HG03432 (cell line): ENCODE results near the gene TBC1D22A.
"Not testable (repeated sequence)": the region's sequence is repeated elsewhere in the genome, so short reads cannot be mapped to it uniquely, and the experiment has no call there.

Experiments
- ATAC-seq: cut with Tn5 transposase; IDR thresholded peaks from one replicate; pipeline ENCODE4 v1.9.1; 2021; ENCODE audit warnings: mild to moderate bottlenecking, moderate library complexity; ENCODE audit not compliant: unreplicated experiment

Gene TBC1D22A

GRCh38 chr22:47049736-47050400 lies 287.4 kb downstream of the TBC1D22A start:
- not testable (repeated sequence) for ATAC-seq

GRCh38 chr22:47050401-47051051 lies 288.1 kb downstream of the TBC1D22A start:
- ATAC-seq = no peak

- no peak for ATAC-seq
Measured at GRCh38 chr22:47051441-47052071, 289.1 kb downstream of the TBC1D22A start.

- no peak for ATAC-seq
Measured at GRCh38 chr22:47052236-47053012, 290.0 kb downstream of the TBC1D22A start.

GRCh38 chr22:47053013-47053725 lies 290.7 kb downstream of the TBC1D22A start:
- no peak for ATAC-seq

GRCh38 chr22:47053726-47054141 lies 291.3 kb downstream of the TBC1D22A start:
- no peak for ATAC-seq

- no peak for ATAC-seq
Measured at GRCh38 chr22:47054231-47055072, 292.0 kb downstream of the TBC1D22A start.

GRCh38 chr22:47055073-47055355 lies 292.6 kb downstream of the TBC1D22A start:
- ATAC-seq = no peak

GRCh38 chr22:47055461-47055860 lies 293.0 kb downstream of the TBC1D22A start:
- no peak for ATAC-seq

- ATAC-seq = no peak
Measured at GRCh38 chr22:47055921-47056320, 293.5 kb downstream of the TBC1D22A start.

GRCh38 chr22:47056361-47056760 lies 293.9 kb downstream of the TBC1D22A start:
- ATAC-seq = no peak

GRCh38 chr22:47056776-47057470 lies 294.5 kb downstream of the TBC1D22A start:
- no peak for ATAC-seq

- no peak for ATAC-seq
Measured at GRCh38 chr22:47057916-47058585, 295.6 kb downstream of the TBC1D22A start.

- no peak for ATAC-seq
Measured at GRCh38 chr22:47059076-47059475, 296.6 kb downstream of the TBC1D22A start.

- no peak for ATAC-seq
Measured at GRCh38 chr22:47059701-47060161, 297.3 kb downstream of the TBC1D22A start.

GRCh38 chr22:47060718-47061117 lies 298.3 kb downstream of the TBC1D22A start:
- no peak for ATAC-seq

- ATAC-seq = no peak
Measured at GRCh38 chr22:47061226-47061625, 298.8 kb downstream of the TBC1D22A start.

- no peak for ATAC-seq
Measured at GRCh38 chr22:47062126-47062525, 299.7 kb downstream of the TBC1D22A start.

- ATAC-seq = no peak
Measured at GRCh38 chr22:47063071-47063509, 300.6 kb downstream of the TBC1D22A start.
